Erythroblast (primary cell): Measurements from ENCODE around the gene KLF9.

Source experiments
- GATA1 ChIP-seq: IDR thresholded peaks from 2 replicates; pipeline ENCODE4 v1.6.1; 2011; ENCODE audit warnings: low read depth, mild to moderate bottlenecking, control low read depth, low read length, moderate library complexity
- POLR2A ChIP-seq: IDR thresholded peaks from 2 replicates; pipeline ENCODE4 v1.6.1; 2011; ENCODE audit warnings: mild to moderate bottlenecking, low read length

GRCh38 chr9:70407081-70407503 lies 7.4 kb downstream of the KLF9 start:
- no peak for TF ChIP-seq POLR2A
- TF ChIP-seq GATA1 = no peak
